SK-N-MC (cell line): ENCODE data around the gene NKD2.

Source experiments
- EZH2 ChIP-seq: fragments of 200-600 bp; sonication (generic); IDR thresholded peaks from one replicate; pipeline ENCODE4 v1.6.1; 2017; ENCODE audit warnings: antibody characterized with exemption
- POLR2AphosphoS5 ChIP-seq: IDR thresholded peaks from 2 replicates; pipeline ENCODE4 v1.6.1; 2012; ENCODE audit warnings: mild to moderate bottlenecking, low read depth, low read length, borderline replicate concordance

- TF ChIP-seq EZH2 = no peak
- TF ChIP-seq POLR2AphosphoS5 = no peak
These were observed 9.5 kb upstream of the NKD2 start for GRCh38 chr5:999032-999501.
